ENCODE data around the gene EPS15.
"Not testable (repeated sequence)": the region's sequence is repeated elsewhere in the genome, so short reads cannot be mapped to it uniquely, and the experiment has no call there.

The EPS15 gene

GRCh38 chr1:51415963-51416362 is 103.1 kb downstream of the EPS15 start:
- no peak for TF ChIP-seq CTCF (IDR thresholded peaks at IDR 0.05; ENCODE audit: low read depth, low read length)

GRCh38 chr1:51414811-51415210 is 104.3 kb downstream of the EPS15 start:
- TF ChIP-seq CTCF (IDR thresholded peaks at IDR 0.05; ENCODE audit: low read depth, low read length) = no peak
- H3K4me3 ChIP-seq (ENCODE audit: low read depth, low read length) = no peak overlapping the region

More at GRCh38 chr1:51415963-51416362, 103.1 kb downstream of the EPS15 start:
- H3K4me3 ChIP-seq (ENCODE audit: low read depth, low read length) = no peak overlapping the region

GRCh38 chr1:51411820-51412219 is 107.2 kb downstream of the EPS15 start:
- H3K4me3 ChIP-seq (ENCODE audit: low read depth, low read length) = not testable (repeated sequence)

GRCh38 chr1:51410568-51411460 is 108.3 kb downstream of the EPS15 start:
- H3K4me3 ChIP-seq (ENCODE audit: low read depth, low read length) = no peak overlapping the region

GRCh38 chr1:51409755-51410541 is 109.1 kb downstream of the EPS15 start:
- H3K4me3 ChIP-seq (ENCODE audit: low read depth, low read length) = not testable (repeated sequence)

More at GRCh38 chr1:51410568-51411460, 108.3 kb downstream of the EPS15 start:
- TF ChIP-seq CTCF (IDR thresholded peaks at IDR 0.05; ENCODE audit: low read depth, low read length) = no peak

GRCh38 chr1:51392241-51392640 is 126.8 kb downstream of the EPS15 start:
- H3K4me3 ChIP-seq (ENCODE audit: low read depth, low read length) = no peak overlapping the region
- TF ChIP-seq CTCF (IDR thresholded peaks at IDR 0.05; ENCODE audit: low read depth, low read length) = no peak

GRCh38 chr1:51390641-51391040 is 128.4 kb downstream of the EPS15 start:
- not testable (repeated sequence) for H3K4me3 ChIP-seq (ENCODE audit: low read depth, low read length)

- H3K4me3 ChIP-seq (ENCODE audit: low read depth, low read length) = not testable (repeated sequence)
These were observed 131.8 kb downstream of the EPS15 start for GRCh38 chr1:51387288-51387687.

GRCh38 chr1:51386259-51386658 is 132.8 kb downstream of the EPS15 start:
- not testable (repeated sequence) for H3K4me3 ChIP-seq (ENCODE audit: low read depth, low read length)

GRCh38 chr1:51385776-51386175 is 133.3 kb downstream of the EPS15 start:
- H3K4me3 ChIP-seq (ENCODE audit: low read depth, low read length) = no peak overlapping the region
- no peak for TF ChIP-seq CTCF (IDR thresholded peaks at IDR 0.05; ENCODE audit: low read depth, low read length)
